RCC 7860 (cell line): ENCODE results near the gene HMGN5.
A peak's percentile ranks its signal among the peaks of the same experiment; 100 is the strongest.

Source experiments
- DNase-seq: peaks from one replicate; pipeline ENCODE4 v3.0.0-alpha.2; 2015; ENCODE audit warnings: low spot score
- FAIRE-seq: peaks from 2 replicates; lab custom pipeline; 2012; peaks lifted over from hg19 to GRCh38; lab: Jason Lieb, UNC

The HMGN5 gene, protein sequence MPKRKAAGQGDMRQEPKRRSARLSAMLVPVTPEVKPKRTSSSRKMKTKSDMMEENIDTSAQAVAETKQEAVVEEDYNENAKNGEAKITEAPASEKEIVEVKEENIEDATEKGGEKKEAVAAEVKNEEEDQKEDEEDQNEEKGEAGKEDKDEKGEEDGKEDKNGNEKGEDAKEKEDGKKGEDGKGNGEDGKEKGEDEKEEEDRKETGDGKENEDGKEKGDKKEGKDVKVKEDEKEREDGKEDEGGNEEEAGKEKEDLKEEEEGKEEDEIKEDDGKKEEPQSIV

DNA sequence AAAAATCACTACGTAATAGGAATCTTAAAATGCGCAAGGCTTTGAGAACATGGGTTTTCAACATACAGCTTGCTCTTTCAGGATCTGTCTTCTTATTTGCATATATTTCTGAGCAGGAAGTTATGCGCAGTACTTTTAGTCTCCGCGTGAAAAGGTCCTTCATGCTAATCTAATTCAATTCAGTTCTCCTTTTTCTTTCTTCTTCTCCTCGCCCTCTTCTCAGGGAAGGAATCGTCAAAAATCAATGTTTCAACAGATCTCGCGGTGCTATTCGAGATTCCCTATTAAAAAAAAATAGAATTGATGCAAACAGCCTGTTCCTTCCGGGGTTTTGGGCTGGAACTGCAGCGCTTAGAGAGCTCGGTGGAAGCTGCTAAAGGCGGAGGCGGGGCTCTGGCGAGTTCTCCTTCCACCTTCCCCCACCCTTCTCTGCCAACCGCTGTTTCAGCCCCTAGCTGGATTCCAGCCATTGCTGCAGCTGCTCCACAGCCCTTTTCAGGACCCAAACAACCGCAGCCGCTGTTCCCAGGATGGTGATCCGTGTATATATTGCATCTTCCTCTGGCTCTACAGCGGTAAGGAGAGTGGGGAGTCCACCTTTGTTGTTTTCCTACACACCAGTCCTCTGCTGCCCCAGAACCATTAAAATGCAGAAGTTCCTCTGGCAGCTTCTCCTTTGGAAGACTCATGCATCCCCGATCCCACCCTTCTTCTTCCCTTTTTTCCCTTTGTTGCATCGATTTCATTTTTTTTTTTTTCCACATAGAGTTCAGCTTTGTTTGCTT is at the start of gene HMGN5, which contains the start of gene SH3BGRL:
HMGN5 (minus strand) TSS at position 243 of the 785 bp plus-strand sequence. CDS start 80,364 bp downstream, outside the sequence.
SH3BGRL (plus strand) TSS at position 432 of the 785 bp plus-strand sequence; CDS start at position 531, 99 bp downstream.
- FAIRE-seq: peak; percentile 83
- DNase-seq: peak; percentile 62

DNA sequence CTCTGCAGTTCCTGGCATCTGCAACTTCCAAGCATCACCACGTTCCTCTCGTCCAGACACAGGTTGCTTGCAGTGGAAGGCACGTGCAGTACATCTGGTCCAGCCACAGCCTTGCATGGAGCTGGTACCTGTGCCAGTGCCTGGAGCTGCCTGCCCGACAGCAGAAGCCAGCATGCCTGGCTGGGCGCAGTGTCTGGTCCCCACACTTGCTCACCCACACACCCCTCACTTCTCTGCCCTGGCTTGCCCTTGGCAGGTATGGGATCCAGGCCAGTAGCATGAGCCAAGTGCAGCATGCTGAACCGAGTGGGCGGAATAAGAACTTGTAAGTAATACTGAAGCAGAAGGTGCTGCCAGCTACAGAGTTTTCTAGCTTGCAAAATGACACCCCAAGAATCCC is 40.0 kb upstream of the HMGN5 start:
- no peak for FAIRE-seq
- DNase-seq: no peak

DNA sequence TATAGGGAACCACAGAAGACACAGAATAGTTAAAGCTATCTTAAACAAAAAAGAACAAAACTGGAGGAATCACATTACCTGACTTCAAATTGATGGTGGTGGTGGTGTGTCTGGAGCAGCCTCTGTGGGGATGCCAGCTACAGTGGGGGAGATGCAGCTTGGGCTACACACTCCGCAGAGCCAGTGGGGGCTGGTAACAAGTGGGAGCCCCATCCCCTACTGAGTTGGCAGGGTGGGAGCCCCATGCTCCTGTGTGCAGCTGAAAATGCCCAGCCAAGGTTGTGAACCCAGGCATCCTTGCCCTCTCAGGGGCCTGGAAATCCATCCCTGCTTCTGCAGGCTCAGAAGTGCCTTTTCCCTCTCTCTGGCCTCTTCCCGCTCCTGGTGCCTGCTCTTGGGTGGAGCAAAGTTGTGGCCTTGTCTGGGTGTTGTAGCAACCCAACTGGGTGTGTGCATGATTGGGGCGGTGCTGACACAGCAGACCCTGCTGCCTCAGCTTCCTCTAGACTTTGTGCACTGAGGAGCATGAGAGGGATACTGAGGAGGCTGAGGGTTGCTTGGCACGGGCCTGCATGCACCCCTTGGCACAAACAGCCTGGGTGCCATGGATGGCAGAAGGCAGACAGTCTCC is 39.1 kb upstream of the HMGN5 start:
- no peak for DNase-seq
- no peak for FAIRE-seq

DNA sequence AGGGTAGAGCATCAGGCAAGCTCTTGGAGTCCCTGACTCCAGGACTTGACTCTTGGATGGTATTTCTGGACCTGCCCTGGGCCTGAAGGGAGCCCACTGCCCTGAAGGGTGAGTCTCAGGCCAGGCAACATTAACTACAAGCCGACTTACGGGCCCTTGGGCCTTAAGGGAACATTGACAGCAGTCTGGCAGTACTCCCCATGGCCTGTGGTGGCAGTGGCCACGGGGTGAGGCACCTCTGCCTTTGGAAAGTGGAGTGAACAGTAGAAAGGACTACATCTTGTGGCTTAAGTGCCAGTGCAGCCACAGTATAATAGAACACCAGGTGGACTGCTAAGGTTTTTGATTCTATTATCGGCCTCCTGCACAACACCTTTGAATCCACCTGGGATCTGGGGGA is 36.5 kb upstream of the HMGN5 start:
- FAIRE-seq (no peak), DNase-seq (no peak)

DNA sequence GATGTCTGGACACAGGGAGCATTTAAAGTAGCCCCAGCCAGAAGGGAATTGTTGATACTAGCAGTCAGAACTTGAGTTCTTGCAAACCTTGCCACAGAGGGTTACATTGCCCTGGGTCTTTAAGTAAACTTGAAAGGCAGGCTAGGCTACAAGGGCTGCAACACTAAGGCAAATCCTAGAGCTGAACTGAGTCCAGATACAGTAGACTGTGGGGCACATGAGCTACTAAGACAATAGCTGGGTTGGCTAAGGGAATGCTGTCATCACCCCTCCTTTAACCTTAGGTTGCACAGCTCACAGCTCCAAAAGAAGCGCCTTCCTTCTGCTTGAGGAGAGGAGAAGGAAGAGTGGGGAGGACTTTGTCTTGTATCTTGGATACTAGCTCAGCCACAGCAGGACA is 35.8 kb upstream of the HMGN5 start:
- no peak for DNase-seq
- no peak for FAIRE-seq

DNA sequence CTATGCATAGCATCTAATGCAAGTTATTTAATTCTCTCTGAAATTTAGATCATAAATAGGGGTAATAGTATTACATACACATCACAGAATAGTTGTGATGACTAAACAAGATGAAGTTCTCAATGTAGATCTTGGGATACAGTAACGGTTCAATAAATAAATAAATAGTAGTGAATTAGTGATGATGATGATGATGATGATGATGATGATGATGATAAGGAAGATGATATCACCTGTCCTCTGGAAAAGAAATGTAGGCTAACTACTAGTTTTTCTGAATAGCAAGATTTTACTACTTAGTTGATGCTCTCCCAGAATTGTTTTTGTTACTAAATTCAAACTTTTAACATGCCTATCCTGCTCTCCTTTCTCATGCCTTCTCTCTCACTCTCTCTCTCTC is 30.5 kb upstream of the HMGN5 start:
- no peak for FAIRE-seq
- DNase-seq: no peak

DNA sequence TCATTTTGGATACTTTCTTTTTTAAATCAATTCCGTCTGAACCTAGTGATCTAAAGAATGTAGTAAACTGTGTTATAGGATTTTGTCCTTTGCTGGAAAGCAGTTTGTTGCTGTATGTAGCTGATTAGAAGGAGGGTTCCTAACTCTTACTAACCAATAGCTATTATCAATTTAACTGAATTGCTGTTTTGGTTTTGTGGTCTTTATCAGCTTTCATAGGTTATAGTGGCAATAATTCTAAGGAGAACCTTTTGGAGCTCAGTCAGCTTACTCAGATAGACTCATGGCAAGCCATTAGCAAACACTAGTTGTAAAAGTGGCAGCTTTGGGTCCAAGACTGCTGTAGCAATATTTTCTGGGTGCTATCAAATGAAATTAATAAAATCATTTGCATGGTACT is 29.8 kb upstream of the HMGN5 start:
- DNase-seq (no peak), FAIRE-seq (no peak)

DNA sequence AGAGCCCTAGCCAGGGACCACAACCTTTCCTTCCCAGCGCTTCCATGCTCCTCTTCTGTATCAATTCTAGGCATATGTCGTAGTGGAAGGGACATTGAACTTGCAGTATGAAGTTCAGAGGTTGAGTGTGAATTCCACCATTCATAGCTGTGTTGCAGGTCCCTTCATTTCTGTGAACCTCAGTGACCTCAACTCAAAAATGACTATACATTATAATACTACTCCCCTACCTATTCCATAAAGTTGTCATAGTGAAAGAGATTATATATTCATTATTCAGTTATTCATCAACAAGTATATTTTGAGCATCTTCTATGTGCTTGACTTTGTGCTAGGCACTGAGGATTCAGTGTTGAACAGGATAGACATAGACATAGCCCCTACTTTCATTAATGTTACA is 28.2 kb upstream of the HMGN5 start:
- no peak for DNase-seq
- FAIRE-seq: no peak

DNA sequence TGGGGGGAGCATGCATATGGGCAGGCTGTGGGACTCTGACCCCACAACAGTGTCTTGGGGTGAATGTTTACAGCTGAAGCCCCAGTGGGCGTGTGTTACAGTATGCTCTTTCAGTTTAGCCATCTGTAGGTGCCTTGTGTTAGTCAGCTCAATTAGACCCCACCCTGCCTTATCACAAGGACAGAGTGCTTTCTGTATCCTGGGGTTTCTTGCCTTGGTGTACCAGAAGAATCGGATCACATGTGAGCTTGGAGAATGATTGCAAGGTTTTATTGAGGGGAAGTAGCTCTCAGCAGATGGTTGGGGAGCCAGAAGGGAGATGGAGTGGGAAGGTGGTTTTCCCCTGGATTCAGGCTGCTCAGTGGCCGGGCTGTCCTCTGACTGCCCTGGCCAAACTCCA is 27.5 kb upstream of the HMGN5 start:
- DNase-seq: no peak
- no peak for FAIRE-seq

DNA sequence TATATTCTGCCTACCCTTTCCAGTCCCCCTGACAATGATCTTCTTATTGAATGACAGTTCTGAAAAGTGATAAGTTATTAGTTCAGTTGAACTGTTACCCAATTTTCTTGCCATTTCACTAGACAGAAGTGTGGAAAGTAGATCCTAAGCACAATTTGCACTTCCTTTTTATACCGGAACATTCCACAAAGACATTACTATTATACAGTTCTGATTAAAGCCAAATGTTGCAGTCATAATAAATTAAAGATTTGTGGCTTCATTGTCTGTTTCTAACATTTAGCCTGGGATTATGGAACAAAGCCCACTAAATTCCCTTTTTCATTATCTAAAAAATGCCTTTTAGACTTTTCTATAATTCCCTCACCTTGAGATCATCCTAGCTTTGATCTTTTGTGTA is 14.0 kb upstream of the HMGN5 start:
- FAIRE-seq: no peak
- DNase-seq: no peak

DNA sequence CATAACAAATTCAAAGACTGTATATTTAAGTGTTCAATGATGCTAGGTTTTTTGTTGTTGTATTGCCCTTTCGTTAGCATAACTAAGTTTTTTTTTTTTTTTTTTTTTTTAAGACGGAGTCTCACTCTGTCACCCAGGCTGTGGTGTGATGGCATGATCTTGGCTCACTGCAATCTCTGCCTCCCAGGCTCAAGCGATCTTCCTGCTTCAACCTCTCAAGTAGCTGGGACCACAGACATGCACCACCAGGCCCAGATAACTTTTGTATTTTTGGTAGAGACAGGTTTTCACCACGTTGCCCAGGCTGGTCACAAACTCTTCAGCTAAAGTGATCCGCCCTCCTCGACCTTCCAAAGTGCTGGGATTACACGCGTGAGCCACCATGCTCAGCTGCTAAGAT is 7.2 kb upstream of the HMGN5 start:
- DNase-seq (no peak), FAIRE-seq (no peak)

DNA sequence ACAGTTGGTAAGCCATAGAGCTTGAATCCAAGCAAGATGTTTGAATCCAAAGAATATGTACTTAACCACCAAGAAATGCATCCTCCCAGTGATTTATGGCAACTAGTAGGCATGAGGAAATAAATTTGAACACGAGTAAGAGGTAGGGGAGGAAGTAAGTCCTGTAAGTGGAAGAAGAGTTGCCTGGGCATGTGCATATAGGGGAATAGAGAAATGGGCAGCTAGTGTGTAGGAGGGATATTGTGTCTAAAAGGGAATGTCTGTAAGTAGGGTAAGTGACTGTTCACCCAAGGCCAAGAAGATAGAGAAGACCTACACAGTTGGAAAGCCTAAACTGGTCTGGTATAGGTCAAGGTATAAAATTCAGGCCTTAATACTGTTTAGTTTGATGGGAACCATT is 4.8 kb upstream of the HMGN5 start:
- DNase-seq: no peak
- FAIRE-seq: no peak

DNA sequence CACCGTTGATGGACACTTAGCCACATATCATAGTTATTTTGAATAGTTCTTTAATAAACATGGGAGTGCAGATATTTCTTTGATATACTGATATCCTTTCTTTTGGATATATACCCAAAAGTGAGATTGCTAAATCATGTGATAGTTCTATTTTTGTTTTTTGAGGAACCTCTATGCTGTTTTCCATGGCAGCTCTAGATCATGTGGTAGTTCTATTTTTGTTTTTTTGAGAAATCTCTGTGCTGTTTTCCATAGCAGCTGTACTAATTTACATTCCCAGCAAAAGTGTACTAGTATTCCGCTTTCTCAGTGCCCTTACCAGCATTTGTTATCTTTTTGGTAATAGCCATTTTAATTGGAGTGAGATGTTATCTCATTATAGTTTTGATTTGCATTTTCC is 3.8 kb upstream of the HMGN5 start:
- no peak for DNase-seq
- FAIRE-seq: peak; percentile 18

DNA sequence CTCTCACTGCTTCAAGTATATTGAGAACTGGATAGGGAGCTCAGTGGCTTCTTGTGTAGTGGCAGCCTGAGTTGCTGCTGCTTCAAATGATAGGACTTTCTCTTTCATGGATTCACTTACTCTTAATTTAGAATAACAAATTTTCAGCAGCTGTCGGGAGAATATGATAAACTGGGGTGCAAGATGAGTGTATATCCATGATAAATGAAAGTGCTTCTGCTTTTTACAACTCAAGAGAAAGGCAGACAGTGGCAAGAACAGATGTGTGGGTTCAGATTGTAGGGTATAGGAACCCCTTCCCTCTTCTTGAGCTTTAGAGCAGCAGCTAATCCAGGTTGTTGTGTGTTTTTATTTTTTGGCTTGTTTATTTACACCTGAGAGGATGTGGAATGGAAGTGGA is 1.2 kb upstream of the HMGN5 start:
- DNase-seq (no peak), FAIRE-seq (no peak)

DNA sequence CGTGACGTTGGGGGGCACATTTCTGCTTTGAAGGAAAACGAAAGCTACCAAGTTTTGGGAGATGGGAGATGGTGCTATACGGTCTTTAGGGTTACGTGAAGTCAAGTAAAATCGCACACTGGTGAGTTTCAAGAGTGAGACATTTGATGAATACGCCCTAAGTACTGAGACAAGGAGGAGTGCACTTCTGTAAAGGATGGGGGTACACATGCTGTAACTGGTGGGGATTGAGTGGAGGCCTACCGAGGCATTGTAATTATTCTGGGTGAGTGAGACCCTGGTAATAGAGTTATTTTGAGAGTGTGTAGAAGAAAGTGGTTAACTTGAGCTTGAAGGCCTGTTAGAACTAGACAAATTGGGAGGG is 725 bp upstream of the HMGN5 start:
- no peak for DNase-seq
- FAIRE-seq: no peak

DNA sequence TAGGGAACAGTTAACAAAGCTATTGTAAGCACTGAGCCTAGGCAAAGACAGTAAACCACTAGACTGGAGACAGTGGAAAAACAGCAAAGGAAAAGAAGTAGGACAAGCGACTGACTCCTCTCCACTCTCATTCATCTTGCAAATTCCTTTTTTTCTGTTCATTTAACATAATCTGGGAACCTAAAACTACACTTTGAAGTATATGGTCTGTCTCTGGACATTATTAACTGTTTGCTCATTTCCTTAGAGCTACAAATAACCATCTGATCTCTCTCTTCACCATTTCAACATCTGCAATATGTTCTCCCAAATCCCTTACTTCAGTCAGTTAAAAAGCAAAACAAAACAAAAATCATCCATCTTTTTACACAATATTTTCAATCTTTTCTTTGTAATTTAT is 642 bp downstream of the HMGN5 start:
- no peak for DNase-seq
- FAIRE-seq: no peak

DNA sequence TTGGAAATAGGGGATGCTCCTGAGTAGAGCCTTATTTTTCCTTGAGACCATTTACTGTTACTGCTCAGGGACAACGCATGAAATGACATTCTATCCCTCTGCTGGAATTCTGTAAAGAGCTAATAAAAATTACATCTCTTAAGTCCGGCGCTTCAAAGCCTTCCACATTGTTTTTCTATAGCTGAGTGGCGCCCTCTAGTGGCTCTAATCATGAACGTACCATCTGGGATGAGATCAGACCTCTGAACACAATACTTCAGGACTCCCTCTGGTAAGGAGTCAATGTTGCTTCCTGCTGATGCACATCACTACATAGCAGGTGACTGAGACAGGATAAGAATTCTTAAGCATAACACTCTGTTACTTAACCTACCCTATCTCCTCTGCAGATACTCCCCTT is 6.0 kb downstream of the HMGN5 start:
- FAIRE-seq (peak; percentile 12), DNase-seq (peak; percentile 26)

DNA sequence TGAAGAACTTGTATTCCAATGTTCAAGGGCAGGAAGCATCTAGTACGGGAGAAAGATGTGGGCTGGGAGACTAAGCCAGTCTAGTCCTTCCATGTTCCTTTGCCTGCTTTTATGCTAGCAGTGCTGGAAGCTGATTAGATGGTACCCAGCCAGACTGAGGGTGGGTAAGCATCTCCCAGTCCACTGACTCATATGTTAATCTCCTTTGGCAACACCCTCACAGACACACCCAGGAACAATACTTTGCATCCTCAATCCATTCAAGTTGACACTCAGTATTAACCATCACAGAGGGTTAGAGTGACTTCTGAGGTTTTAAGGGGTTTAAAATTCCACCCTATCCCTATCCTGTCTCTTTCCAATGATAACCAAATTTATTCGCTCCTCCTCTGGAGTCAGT is 6.5 kb downstream of the HMGN5 start:
- no peak for FAIRE-seq
- no peak for DNase-seq

DNA sequence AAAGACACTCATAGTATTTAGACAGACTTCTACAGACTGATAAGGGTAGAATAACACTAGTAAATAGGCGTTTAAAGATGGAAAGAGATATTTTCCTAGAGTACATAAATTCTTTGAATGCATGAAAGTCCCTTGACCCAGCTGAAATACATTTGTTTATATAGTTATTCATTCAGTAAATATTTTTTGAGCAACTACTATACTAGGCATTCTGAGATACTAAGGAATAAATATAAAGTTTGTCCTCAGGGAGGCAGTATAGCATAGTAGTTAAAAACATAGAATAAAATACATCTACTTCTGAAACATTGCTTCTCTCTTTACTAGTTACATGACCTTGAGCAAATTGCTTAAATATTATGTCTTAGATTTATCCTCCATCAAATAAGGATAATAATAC is 27.4 kb downstream of the HMGN5 start:
- DNase-seq: no peak
- FAIRE-seq: peak; percentile 67

DNA sequence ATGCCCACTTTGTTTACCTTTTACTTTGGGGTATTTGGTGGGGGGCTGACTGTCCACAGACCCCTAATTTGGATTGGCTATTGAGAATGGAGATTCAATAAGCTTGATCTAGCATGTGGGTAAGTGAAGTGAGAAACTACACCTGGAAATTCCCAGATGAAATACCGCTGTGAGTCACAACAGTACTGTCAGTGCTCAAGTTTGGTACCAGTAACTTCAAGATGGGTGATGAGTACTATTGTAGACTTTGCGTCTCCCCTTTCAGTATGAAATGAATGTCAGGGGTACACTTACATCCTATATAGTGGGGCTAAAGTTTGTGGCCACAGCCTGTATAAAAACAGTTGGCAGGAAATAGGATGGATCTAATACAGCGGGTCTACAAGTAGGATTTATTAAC is 33.3 kb downstream of the HMGN5 start:
- no peak for FAIRE-seq
- no peak for DNase-seq

DNA sequence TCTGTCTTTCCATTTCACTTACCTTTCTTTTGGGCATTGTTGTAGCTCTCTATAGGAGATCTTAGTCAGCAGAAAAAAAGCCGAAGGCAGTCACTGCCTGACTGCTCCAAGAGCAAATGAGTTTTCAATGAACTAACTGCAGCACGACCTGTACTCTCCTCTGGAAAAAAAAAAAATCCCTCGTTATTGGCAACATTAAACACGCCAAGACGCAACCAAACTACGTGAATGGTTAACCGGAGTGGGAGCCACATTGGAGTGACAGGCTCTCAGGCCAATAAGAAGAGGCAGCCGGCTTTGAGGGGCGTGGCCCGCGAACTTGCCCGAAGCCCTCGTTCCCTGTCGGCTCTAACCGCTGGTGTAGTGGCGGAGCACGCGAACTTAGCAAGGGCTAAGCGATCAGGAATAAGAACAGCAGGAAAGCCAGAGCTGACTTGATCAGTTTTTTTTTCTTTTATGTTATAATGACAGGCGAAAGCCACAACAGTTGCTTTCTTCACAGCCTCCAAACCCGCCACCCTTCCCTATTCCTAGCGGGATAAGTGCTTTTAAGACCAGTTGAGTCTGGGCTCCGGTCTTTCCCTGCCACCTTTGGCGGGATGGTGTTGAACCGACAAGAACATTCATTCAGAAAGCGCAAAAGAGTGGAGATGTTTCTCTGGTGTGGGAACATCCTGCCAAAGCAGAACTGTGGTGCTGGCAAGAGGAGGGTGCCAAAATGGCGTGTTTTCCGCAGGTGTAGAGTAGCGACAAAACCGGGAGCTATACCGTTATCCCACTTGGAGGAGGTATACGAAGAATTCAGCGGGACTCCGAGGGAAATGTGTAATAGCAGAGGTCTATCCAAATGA is 80.0 kb downstream of the HMGN5 start:
- peak; percentile 71 for DNase-seq
- FAIRE-seq: peak; percentile 88
